ENCODE measurements around the gene INHBB. TPM values are rescaled to one million over a fixed set of nuclear protein-coding genes. Genes with fewer than 3 reads are reported as not detected.

INHBB gene
- polyA plus RNA-seq, 2 of the 4 experiments (the other 2 are of a cell fraction): 7.2 to 25.3 TPM

DNA sequence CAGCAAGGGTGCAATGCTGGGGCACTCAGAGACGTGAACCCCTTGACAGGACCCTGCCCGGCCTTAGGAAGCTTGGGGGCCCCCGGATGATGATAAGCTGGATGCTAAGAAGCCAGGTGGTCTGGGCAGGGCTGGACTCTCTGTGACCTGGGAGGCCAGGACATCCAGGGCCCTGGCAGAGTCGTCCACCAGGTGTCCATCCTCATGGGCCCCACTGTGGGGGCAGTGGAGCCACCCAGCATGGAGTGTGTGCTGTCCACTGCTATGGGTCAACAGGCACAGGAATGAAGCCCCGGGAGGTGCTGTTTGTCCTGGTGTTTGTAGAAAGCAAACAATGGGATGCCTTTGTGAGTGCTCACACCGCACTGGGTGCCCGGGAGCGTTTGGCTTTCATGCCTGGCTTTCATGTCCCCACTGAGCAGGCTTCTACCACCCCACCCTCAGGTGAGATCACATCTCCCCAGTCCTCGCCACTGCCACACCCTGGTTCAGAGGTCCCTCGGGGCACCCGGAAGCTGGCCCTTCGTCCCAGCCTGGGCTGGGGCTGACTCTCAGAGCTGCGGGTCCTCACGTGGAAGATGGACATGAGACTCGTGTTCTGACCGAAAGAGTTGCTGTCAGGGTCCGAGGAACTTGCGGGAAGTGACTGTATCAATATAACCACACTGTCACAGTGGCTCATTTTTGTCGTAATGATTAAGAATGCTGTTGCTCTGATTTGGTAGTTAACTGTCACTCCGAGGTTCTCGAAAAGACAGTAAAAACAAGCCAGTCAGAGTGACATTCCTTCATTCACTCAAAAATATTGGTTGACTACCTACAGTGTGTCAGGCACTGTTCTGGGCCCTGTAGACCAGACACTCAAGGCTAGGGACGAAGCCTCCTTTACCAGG lies 53.3 kb downstream of the INHBB start (continued):
- TF ChIP-seq GATA3 (IDR thresholded peaks at IDR 0.05; ENCODE audit: borderline replicate concordance): peak; percentile 94
- peak; percentile 95 for TF ChIP-seq ZSCAN20 (CRISPR knock-in tag; IDR thresholded peaks at IDR 0.05)
- peak; percentile 26 for TF ChIP-seq ZFP36 (IDR thresholded peaks at IDR 0.05; ENCODE audit: borderline replicate concordance, partially characterized antibody)
- TF ChIP-seq, protein P1, sequence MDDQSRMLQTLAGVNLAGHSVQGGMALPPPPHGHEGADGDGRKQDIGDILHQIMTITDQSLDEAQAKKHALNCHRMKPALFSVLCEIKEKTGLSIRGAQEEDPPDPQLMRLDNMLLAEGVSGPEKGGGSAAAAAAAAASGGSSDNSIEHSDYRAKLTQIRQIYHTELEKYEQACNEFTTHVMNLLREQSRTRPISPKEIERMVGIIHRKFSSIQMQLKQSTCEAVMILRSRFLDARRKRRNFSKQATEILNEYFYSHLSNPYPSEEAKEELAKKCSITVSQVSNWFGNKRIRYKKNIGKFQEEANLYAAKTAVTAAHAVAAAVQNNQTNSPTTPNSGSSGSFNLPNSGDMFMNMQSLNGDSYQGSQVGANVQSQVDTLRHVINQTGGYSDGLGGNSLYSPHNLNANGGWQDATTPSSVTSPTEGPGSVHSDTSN (IDR thresholded peaks at IDR 0.05): peak; percentile 56; the same call in 1 of the 2 replicates
- TF ChIP-seq, protein P2, sequence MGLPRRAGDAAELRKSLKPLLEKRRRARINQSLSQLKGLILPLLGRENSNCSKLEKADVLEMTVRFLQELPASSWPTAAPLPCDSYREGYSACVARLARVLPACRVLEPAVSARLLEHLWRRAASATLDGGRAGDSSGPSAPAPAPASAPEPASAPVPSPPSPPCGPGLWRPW (IDR thresholded peaks at IDR 0.05): no peak

DNA sequence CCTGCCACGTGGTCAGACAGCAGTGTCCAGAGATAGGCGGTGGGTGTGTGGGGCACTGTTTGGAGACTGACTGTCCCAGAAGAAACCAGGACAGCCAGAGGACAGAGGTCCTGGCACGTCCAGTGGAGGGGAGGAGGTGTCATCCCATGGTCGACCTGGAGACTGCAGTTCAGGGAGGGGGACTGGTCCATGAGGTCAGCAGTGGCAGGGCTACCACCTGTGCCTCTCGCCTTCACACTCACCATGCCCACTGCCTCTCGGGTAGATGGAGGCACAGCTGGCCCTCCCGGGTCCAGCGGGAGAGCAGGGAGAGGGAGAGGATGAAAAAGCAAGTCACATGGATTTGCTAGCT lies 53.9 kb downstream of the INHBB start:
- Histone ChIP-seq H3K4me1 (peaks cover 74% of the 10 kb centered on the region), H3K27ac (peak overlapping the region; percentile 87 to 98)
- POLR2A ChIA-PET: no interaction called here

DNA sequence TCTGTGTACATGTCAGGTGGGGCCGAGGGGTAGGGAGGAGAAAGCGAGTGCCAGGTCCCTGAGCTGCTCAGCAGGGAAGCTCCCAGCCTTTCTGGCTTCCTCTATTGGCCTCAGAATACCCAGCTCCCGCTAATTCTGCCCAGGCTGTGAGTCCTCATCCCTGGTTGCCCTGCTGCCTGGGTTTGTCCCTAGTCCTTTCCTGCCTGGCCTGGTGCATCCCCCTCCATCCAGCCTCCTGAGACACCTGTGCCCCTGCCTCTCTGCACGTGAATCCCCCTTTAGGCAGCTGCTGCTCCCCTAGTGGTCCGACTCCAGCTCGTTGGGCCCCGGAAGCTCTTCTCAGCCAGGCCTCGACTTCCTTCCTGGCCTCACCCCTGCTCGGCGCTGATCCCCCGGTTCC lies 54.6 kb downstream of the INHBB start:
- peak overlapping the region; percentile 87 to 98 for H3K27ac ChIP-seq
- FAIRE-seq: no peak
- DNase-seq (ENCODE audit: low read depth in 1 of 2, low spot score in 1 of 2): no peak
- CTCF ChIA-PET: interaction anchor here (1.0 to 1.7 kb wide), 8 partner anchors 9 to 152 kb away, joined by 3 to 4 read pairs (median 3); no protein-coding TSS in a partner anchor
- H3K9me3 ChIP-seq: no peaks in the 10 kb centered on the region
- POLR2A ChIA-PET: no interaction called here
- H3K4me2 ChIP-seq: no peak overlapping the region
- H3K4me3 ChIP-seq: no peak overlapping the region
- ATAC-seq: no peak
- peaks cover 76% of the 10 kb centered on the region for H3K4me1 ChIP-seq
- WGBS (ENCODE audit: missing lambda C conversion rate): 93% methylated on average over 11 of the region's 11 CpGs
- TF ChIP-seq FOSB (CRISPR knock-in tag; IDR thresholded peaks at IDR 0.05): no peak
- TF ChIP-seq ESRRA (IDR thresholded peaks at IDR 0.05; ENCODE audit: borderline replicate concordance, low read length): no peak
- TF ChIP-seq, protein P3, sequence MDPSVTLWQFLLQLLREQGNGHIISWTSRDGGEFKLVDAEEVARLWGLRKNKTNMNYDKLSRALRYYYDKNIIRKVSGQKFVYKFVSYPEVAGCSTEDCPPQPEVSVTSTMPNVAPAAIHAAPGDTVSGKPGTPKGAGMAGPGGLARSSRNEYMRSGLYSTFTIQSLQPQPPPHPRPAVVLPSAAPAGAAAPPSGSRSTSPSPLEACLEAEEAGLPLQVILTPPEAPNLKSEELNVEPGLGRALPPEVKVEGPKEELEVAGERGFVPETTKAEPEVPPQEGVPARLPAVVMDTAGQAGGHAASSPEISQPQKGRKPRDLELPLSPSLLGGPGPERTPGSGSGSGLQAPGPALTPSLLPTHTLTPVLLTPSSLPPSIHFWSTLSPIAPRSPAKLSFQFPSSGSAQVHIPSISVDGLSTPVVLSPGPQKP (IDR thresholded peaks at IDR 0.05; ENCODE audit: low read depth, low read length): no peak
- TF ChIP-seq, protein P4, sequence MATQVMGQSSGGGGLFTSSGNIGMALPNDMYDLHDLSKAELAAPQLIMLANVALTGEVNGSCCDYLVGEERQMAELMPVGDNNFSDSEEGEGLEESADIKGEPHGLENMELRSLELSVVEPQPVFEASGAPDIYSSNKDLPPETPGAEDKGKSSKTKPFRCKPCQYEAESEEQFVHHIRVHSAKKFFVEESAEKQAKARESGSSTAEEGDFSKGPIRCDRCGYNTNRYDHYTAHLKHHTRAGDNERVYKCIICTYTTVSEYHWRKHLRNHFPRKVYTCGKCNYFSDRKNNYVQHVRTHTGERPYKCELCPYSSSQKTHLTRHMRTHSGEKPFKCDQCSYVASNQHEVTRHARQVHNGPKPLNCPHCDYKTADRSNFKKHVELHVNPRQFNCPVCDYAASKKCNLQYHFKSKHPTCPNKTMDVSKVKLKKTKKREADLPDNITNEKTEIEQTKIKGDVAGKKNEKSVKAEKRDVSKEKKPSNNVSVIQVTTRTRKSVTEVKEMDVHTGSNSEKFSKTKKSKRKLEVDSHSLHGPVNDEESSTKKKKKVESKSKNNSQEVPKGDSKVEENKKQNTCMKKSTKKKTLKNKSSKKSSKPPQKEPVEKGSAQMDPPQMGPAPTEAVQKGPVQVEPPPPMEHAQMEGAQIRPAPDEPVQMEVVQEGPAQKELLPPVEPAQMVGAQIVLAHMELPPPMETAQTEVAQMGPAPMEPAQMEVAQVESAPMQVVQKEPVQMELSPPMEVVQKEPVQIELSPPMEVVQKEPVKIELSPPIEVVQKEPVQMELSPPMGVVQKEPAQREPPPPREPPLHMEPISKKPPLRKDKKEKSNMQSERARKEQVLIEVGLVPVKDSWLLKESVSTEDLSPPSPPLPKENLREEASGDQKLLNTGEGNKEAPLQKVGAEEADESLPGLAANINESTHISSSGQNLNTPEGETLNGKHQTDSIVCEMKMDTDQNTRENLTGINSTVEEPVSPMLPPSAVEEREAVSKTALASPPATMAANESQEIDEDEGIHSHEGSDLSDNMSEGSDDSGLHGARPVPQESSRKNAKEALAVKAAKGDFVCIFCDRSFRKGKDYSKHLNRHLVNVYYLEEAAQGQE (IDR thresholded peaks at IDR 0.05): no peak
- TF ChIP-seq, protein P5, sequence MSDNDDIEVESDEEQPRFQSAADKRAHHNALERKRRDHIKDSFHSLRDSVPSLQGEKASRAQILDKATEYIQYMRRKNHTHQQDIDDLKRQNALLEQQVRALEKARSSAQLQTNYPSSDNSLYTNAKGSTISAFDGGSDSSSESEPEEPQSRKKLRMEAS (IDR thresholded peaks at IDR 0.05): no peak
- TF ChIP-seq FOSL2 (IDR thresholded peaks at IDR 0.05): no peak
- no peak for TF ChIP-seq FOSL2 (CRISPR knock-in tag; IDR thresholded peaks at IDR 0.05)
- TF ChIP-seq ZNF302 (CRISPR knock-in tag; IDR thresholded peaks at IDR 0.05): no peak
- TF ChIP-seq RNF2 (IDR thresholded peaks at IDR 0.05; ENCODE audit: borderline replicate concordance, low read depth): no peak
- TF ChIP-seq FOXS1 (CRISPR knock-in tag; IDR thresholded peaks at IDR 0.05): no peak
- TF ChIP-seq MYC (IDR thresholded peaks at IDR 0.05; ENCODE audit: borderline replicate concordance, low read length): no peak
- no peak for TF ChIP-seq CHD2 (IDR thresholded peaks at IDR 0.05; ENCODE audit: low read length, partially characterized antibody)
- TF ChIP-seq MAFK (IDR thresholded peaks at IDR 0.05; ENCODE audit: partially characterized antibody): no peak

More for the DNA sequence above, 53.9 kb downstream of the INHBB start:
- no peak for FAIRE-seq
- no peak overlapping the region for H3K4me3 ChIP-seq
- TF ChIP-seq, protein P1 (IDR thresholded peaks at IDR 0.05): no peak
- TF ChIP-seq NR3C1 (IDR thresholded peaks at IDR 0.05) (no peak), RARB (CRISPR knock-in tag; IDR thresholded peaks at IDR 0.05) (no peak; the same call in 1 of the 2 replicates), SMC3 (IDR thresholded peaks at IDR 0.05) (no peak), NPAS2 (CRISPR knock-in tag; IDR thresholded peaks at IDR 0.05; ENCODE audit: borderline replicate concordance) (no peak), MYC (IDR thresholded peaks at IDR 0.05; ENCODE audit: borderline replicate concordance, low read length) (no peak), EP300 (IDR thresholded peaks at IDR 0.05) (no peak), GATA3 (IDR thresholded peaks at IDR 0.05; ENCODE audit: borderline replicate concordance) (no peak), HOXB13 (CRISPR knock-in tag; IDR thresholded peaks at IDR 0.05; ENCODE audit: low read depth) (0 out of 2 replicates have a peak, but pooled peaks have one; percentile 1)
- TF ChIP-seq, protein P5 (IDR thresholded peaks at IDR 0.05): 0 out of 2 replicates have a peak, but pooled peaks have one; percentile 6
- TF ChIP-seq, protein P2 (IDR thresholded peaks at IDR 0.05): no peak
- H3K9me3 ChIP-seq: no peaks in the 10 kb centered on the region
- H3K4me2 ChIP-seq: peak overlapping the region; percentile 65
- 89% methylated on average over 7 of the region's 8 CpGs for WGBS (ENCODE audit: missing lambda C conversion rate)
- DNase-seq (ENCODE audit: low read depth in 1 of 2, low spot score in 1 of 2): no peak
- CTCF ChIA-PET: interaction anchor here (1.0 to 1.5 kb wide), 5 partner anchors 24 to 121 kb away, joined by 3 to 4 read pairs (median 3); no protein-coding TSS in a partner anchor
- ATAC-seq: no peak
